K562 (cell line): Measurements from ENCODE around the gene IL4I1. TPM values are rescaled to one million over a fixed set of nuclear protein-coding genes. Genes with fewer than 3 reads are reported as not detected.

ENCODE experiments used
- DPF2 ChIP-seq: fragments of 450-650 bp; IDR thresholded peaks from 2 replicates; pipeline ENCODE4 v1.6.1; 2016
- MIER1 ChIP-seq: fragments of 450-650 bp; IDR thresholded peaks from 2 replicates; pipeline ENCODE4 v1.6.1; 2016; ENCODE audit warnings: antibody characterized with exemption, mild to moderate bottlenecking, low read depth
- MTA3 ChIP-seq: fragments of 450-650 bp; formaldehyde crosslinking; IDR thresholded peaks from 2 replicates; pipeline ENCODE4 v1.6.1; 2017; ENCODE audit warnings: mild to moderate bottlenecking, borderline replicate concordance
- POLR2AphosphoS5 ChIP-seq: IDR thresholded peaks from 2 replicates; pipeline ENCODE4 v1.6.1; 2011; ENCODE audit warnings: mild to moderate bottlenecking, low read depth, low read length, moderate library complexity; ENCODE audit not compliant: control insufficient read depth, insufficient read depth
- RFX7 ChIP-seq: fragments of 250-450 bp; sonication (Bioruptor Pico); IDR thresholded peaks from 2 replicates; pipeline ENCODE4 v1.5.1; 2021; ENCODE audit warnings: mild to moderate bottlenecking
- ZBTB8A ChIP-seq: fragments of 450-650 bp; IDR thresholded peaks from 2 replicates; pipeline ENCODE4 v1.6.1; 2018; ENCODE audit warnings: mild to moderate bottlenecking, moderate library complexity; ENCODE audit not compliant: partially characterized antibody
- ZFP36 ChIP-seq: fragments of 150-350 bp; IDR thresholded peaks from 2 replicates; pipeline ENCODE4 v1.6.1; 2018; ENCODE audit warnings: low read length, low read depth; ENCODE audit not compliant: partially characterized antibody
- ZNF184 ChIP-seq: sonication (generic); formaldehyde crosslinking; IDR thresholded peaks from 2 replicates; pipeline ENCODE4 v1.5.0; 2020; ENCODE audit warnings: missing genetic modification reagents
- ZNF274 ChIP-seq: IDR thresholded peaks from 2 replicates; pipeline ENCODE4 v1.6.1; 2011; ENCODE audit warnings: low read depth, mild to moderate bottlenecking, low read length, moderate library complexity, borderline replicate concordance
- ZNF695 ChIP-seq: fragments of 450-650 bp; formaldehyde crosslinking; IDR thresholded peaks from 2 replicates; pipeline ENCODE4 v1.4.0; 2020; ENCODE audit warnings: mild to moderate bottlenecking, moderate library complexity
- ZNF785 ChIP-seq: fragments of 250-450 bp; sonication (Bioruptor Pico); IDR thresholded peaks from 2 replicates; pipeline ENCODE4 v1.4.0; 2020; ENCODE audit warnings: mild to moderate bottlenecking
- polyA plus RNA-seq, 8 experiments: library from polyadenylated mRNA; depleted of rRNA in 4 of 8; stranded (reverse) in 5 of 8; unstranded in 3 of 8; fragments of >200 nt; fragmentation: Nextera tagmentation in 2 of 8; fragmentation: Illumina TruSeq in 1 of 8; extraction: Ambion mirVana in 2 of 8; extraction: Trizol in 1 of 8; gene quantifications; 2 replicates each; pipeline versions ENCODE4 v1.2.1 to v1.2.3, GENCODE V29; 2011 to 2014; ENCODE audit warnings: inconsistent platforms in 1 of 8, missing spikeins in 1 of 8
- total RNA-seq, 7 experiments: library from RNA; depleted of rRNA in 6 of 7; stranded (reverse); fragments of >200 nt in 6 of 7; fragmentation: Illumina TruSeq in 2 of 7; extraction: Trizol in 2 of 7; gene quantifications; 2 replicates each; pipeline versions ENCODE4 v1.2.1 to v1.2.3, GENCODE V29; 2011 to 2021; ENCODE audit warnings: low replicate concordance in 1 of 7
- TF ChIP-seq, protein P1 (sequence below), 2 experiments: fragments of 450-650 bp; IDR thresholded peaks; 2 replicates each; pipeline ENCODE4 v1.6.1; 2018; ENCODE audit warnings: mild to moderate bottlenecking in 2 of 2, low read depth in 1 of 2; ENCODE audit not compliant: partially characterized antibody in 2 of 2
- TF ChIP-seq, protein P2 (sequence below): fragments of 200-400 bp; formaldehyde crosslinking; IDR thresholded peaks from 2 replicates; pipeline ENCODE4 v1.6.1; 2017; ENCODE audit warnings: mild to moderate bottlenecking, low read depth, low read length, moderate library complexity
- TF ChIP-seq, protein P3 (sequence below): fragments of 250-450 bp; sonication (Bioruptor Pico); IDR thresholded peaks from 2 replicates; pipeline ENCODE4 v1.9.0; 2021; ENCODE audit warnings: mild to moderate bottlenecking, inconsistent platforms
- TF ChIP-seq, protein P4 (sequence below): fragments of 250-450 bp; sonication (Bioruptor Pico); IDR thresholded peaks from 2 replicates; pipeline ENCODE4 v1.4.0; 2020; ENCODE audit warnings: mild to moderate bottlenecking, moderate library complexity
- TF ChIP-seq, protein P5 (sequence below): fragments of 450-650 bp; formaldehyde crosslinking; IDR thresholded peaks from 2 replicates; pipeline ENCODE4 v1.4.0; 2022; ENCODE audit warnings: missing genetic modification characterization

Gene IL4I1
- total and polyA plus RNA-seq, 9 of the 15 experiments (the other 6 are each of a cell fraction or from before 2014, with no cell fraction given) = 0.06 to 0.95 (median 0.43) TPM; not detected in 2

DNA sequence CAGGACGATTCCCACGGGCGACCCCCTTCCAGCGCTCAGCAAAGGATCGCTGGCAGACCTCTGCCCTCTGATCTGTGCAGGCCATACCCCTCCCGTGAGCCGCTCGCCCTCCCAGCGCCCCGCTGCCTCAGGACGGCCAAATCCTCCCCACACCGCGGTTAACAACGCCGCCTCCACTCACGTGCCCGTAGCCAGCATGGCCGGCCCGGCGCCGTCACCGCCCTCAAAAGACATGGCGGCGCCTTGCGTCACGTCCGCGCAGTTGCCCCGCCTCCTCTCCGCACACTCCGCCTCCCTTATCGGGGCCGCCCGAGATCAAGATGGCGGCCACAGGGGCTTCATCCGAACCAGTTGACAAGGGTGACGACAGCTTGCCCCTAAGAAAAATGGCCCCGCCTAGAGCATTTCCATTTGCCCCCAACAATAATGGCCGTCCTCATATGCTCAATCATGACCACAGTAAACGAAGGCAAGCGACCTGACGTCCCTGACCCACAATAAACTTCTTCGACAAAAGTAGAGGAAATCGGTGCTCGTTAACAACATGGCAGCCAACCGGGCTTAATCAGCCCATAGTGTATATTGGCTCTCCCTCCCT, 20.2 kb downstream of the IL4I1 start (continued):
- TF ChIP-seq, protein P1, sequence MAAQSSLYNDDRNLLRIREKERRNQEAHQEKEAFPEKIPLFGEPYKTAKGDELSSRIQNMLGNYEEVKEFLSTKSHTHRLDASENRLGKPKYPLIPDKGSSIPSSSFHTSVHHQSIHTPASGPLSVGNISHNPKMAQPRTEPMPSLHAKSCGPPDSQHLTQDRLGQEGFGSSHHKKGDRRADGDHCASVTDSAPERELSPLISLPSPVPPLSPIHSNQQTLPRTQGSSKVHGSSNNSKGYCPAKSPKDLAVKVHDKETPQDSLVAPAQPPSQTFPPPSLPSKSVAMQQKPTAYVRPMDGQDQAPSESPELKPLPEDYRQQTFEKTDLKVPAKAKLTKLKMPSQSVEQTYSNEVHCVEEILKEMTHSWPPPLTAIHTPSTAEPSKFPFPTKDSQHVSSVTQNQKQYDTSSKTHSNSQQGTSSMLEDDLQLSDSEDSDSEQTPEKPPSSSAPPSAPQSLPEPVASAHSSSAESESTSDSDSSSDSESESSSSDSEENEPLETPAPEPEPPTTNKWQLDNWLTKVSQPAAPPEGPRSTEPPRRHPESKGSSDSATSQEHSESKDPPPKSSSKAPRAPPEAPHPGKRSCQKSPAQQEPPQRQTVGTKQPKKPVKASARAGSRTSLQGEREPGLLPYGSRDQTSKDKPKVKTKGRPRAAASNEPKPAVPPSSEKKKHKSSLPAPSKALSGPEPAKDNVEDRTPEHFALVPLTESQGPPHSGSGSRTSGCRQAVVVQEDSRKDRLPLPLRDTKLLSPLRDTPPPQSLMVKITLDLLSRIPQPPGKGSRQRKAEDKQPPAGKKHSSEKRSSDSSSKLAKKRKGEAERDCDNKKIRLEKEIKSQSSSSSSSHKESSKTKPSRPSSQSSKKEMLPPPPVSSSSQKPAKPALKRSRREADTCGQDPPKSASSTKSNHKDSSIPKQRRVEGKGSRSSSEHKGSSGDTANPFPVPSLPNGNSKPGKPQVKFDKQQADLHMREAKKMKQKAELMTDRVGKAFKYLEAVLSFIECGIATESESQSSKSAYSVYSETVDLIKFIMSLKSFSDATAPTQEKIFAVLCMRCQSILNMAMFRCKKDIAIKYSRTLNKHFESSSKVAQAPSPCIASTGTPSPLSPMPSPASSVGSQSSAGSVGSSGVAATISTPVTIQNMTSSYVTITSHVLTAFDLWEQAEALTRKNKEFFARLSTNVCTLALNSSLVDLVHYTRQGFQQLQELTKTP (IDR thresholded peaks at IDR 0.05; ENCODE audit: low read depth in 1 of 2, partially characterized antibody in 2 of 2) = peak; percentile 32 to 57
- TF ChIP-seq POLR2AphosphoS5 = 0 out of 2 replicates have a peak, but pooled peaks have one; percentile 14
- no peak for TF ChIP-seq ZFP36
- TF ChIP-seq, protein P2, sequence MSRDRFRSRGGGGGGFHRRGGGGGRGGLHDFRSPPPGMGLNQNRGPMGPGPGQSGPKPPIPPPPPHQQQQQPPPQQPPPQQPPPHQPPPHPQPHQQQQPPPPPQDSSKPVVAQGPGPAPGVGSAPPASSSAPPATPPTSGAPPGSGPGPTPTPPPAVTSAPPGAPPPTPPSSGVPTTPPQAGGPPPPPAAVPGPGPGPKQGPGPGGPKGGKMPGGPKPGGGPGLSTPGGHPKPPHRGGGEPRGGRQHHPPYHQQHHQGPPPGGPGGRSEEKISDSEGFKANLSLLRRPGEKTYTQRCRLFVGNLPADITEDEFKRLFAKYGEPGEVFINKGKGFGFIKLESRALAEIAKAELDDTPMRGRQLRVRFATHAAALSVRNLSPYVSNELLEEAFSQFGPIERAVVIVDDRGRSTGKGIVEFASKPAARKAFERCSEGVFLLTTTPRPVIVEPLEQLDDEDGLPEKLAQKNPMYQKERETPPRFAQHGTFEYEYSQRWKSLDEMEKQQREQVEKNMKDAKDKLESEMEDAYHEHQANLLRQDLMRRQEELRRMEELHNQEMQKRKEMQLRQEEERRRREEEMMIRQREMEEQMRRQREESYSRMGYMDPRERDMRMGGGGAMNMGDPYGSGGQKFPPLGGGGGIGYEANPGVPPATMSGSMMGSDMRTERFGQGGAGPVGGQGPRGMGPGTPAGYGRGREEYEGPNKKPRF = no peak
- no peak for TF ChIP-seq ZNF695 (CRISPR knock-in tag)
- TF ChIP-seq, protein P3, sequence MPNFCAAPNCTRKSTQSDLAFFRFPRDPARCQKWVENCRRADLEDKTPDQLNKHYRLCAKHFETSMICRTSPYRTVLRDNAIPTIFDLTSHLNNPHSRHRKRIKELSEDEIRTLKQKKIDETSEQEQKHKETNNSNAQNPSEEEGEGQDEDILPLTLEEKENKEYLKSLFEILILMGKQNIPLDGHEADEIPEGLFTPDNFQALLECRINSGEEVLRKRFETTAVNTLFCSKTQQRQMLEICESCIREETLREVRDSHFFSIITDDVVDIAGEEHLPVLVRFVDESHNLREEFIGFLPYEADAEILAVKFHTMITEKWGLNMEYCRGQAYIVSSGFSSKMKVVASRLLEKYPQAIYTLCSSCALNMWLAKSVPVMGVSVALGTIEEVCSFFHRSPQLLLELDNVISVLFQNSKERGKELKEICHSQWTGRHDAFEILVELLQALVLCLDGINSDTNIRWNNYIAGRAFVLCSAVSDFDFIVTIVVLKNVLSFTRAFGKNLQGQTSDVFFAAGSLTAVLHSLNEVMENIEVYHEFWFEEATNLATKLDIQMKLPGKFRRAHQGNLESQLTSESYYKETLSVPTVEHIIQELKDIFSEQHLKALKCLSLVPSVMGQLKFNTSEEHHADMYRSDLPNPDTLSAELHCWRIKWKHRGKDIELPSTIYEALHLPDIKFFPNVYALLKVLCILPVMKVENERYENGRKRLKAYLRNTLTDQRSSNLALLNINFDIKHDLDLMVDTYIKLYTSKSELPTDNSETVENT (CRISPR knock-in tag) = peak; percentile 54; the same call in 1 of the 2 replicates
- TF ChIP-seq, protein P4, sequence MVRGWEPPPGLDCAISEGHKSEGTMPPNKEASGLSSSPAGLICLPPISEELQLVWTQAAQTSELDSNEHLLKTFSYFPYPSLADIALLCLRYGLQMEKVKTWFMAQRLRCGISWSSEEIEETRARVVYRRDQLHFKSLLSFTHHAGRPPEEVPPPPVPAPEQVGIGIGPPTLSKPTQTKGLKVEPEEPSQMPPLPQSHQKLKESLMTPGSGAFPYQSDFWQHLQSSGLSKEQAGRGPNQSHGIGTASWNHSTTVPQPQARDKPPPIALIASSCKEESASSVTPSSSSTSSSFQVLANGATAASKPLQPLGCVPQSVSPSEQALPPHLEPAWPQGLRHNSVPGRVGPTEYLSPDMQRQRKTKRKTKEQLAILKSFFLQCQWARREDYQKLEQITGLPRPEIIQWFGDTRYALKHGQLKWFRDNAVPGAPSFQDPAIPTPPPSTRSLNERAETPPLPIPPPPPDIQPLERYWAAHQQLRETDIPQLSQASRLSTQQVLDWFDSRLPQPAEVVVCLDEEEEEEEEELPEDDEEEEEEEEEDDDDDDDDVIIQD (CRISPR knock-in tag) = no peak
- 0 out of 2 replicates have a peak, but pooled peaks have one; percentile 48 for TF ChIP-seq DPF2
- TF ChIP-seq ZBTB8A = no peak
- TF ChIP-seq, protein P5, sequence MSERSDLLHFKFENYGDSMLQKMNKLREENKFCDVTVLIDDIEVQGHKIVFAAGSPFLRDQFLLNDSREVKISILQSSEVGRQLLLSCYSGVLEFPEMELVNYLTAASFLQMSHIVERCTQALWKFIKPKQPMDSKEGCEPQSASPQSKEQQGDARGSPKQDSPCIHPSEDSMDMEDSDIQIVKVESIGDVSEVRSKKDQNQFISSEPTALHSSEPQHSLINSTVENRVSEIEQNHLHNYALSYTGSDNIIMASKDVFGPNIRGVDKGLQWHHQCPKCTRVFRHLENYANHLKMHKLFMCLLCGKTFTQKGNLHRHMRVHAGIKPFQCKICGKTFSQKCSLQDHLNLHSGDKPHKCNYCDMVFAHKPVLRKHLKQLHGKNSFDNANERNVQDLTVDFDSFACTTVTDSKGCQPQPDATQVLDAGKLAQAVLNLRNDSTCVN (CRISPR knock-in tag) = 0 out of 2 replicates have a peak, but pooled peaks have one; percentile 42
- TF ChIP-seq RFX7 = no peak
- TF ChIP-seq ZNF274 = no peak
- TF ChIP-seq ZNF785 (CRISPR knock-in tag) = no peak
- TF ChIP-seq MTA3 = peak; percentile 75; the same call in 1 of the 2 replicates
- TF ChIP-seq ZNF184 (CRISPR knock-in tag) = no peak
- TF ChIP-seq MIER1 = no peak
